Activated gamma-delta T cell treated with anti-CD3 and anti-CD28 coated beads, Interleukin-2, amount 50 U/mL, for 16 hours (primary cell): ENCODE data around the gene FGFBP2.

ENCODE experiments used
- DNase-seq: peaks from one replicate; pipeline ENCODE4 v3.0.0-alpha.2; 2020; ENCODE audit warnings: low read depth

The FGFBP2 gene

GRCh38 chr4:15963001-15963451, at the start of gene FGFBP2:
Gene FGFBP2 (minus strand): TSS chr4:15963175. CDS start chr4:15963129, 46 bp downstream.
- peak; percentile 43 for DNase-seq

DNA sequence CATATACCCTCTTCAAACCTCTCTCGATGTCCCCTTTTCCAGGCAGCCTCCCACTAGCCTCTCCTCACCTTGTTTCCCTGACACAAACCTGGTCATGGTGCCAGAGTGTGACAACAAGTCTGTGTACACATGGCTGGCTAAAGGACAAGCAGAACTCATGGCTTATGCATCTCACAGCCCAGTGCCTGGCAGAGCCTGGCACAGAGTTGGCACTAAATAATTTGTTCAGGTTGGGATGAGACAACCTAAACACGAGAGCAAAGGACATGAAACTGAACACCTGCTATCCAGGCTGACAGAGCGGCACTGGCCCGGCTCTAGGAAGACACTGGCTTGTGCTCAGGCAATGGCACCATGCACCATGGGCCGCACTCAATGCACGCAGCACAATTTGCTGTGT, 48.2 kb upstream of the FGFBP2 start:
- DNase-seq: no peak

- no peak for DNase-seq
These were observed 46.2 kb upstream of the FGFBP2 start for GRCh38 chr4:16009153-16009552.

DNA sequence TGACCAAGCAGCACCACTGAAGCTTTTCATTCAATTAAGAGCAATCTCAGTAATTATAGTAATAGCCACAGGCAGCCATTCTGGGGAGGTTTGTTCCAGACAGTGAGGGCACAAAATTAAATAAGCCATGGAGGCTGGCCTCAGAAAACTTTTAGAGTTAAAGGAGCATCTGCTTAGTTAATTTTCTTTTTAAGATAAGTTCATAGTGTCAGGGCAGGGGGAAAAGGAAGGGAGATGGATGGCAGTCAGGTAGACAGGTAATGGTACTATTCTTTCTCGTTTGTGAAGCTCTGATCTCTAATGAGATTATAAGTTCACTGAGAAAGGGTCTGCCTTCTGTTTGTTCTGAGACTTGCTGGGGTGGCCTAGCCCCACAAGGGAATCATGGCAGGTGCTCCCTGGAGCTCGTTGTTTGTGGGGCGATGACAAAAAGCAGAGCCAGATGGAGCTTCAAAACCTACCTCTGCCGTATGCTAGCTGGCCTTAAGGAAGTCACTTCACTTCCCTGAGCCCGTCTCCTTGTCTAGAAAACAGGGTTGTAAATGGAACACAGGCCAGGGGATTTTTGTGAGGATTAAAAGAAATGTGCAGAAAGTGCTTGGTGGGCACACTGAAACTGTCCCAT, 44.6 kb upstream of the FGFBP2 start:
- no peak for DNase-seq

- no peak for DNase-seq
These were observed 43.9 kb upstream of the FGFBP2 start for GRCh38 chr4:16006771-16007446.

DNA sequence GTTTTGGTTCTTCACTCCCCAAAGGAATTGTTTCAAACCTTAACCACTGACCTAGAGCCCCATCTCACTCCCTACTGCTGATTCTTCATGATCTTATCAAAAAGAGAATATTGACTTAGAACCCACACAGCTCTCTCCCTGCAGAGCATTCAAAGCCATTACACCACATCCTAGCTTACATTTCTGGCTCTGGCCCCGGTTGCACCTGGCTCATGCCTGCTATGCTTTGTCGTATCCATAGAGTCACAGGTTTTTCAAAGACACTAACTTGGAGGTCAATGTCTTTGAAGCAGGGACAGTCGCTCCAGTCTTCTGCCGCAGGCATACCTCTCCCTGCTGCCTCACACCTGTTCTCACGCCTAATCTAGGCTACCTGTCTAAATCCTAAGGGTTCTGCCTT, 42.7 kb upstream of the FGFBP2 start:
- DNase-seq: no peak

DNA sequence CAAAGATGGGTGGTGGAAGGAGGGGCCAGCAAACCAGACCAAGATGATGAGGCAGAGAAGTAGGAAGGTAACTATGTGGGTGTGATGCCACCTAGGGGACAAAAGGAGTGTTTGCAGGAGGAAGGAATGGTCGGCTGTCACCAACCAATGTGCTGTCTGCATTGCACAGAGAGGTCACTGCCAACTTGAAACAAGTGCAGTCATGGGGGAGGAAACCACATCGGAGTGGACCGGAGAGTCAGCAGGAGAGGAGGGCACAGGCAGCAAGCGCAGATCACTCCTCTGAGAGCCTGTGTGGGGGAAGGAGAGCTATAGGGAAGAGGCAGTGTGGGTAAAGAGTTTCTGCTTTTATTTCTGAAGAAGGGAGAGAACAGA, 38.5 kb upstream of the FGFBP2 start:
- peak; percentile 29 for DNase-seq

DNA sequence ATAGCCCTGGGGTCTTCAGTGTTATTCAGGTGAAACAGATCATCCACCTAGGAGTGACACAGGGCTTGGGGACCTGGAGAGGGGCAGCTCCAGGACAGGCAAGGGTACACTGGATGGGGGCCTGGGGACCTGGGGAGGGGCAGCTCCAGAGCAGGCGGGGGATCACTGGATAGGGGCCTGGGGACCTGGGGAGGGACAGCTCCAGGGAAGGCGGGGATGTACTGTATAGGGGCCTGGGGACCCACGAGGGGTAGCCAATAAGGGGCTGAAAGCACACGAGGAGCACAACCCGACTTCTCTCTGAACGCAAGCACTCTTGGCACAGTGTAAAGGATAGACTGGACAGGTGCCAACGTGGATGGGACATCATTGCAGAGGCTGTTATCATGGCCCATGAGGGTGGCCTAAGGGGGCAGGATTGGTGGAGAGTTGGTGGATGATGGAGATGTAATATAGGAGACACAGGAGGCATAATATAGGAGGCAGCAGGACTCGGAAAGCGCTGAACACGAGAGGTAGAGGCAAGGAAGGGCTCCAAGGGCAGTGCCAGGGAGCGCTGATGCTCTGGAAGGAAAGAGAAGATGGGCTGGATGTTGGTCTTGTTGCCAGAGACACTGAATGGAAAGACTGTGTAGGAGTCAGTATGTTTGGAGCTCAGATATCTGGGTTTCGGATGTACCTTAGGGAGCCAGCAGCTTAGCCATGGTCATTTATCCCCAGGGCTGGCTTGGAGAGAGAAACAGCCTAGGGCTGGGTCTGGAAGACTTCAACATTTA, 37.9 kb upstream of the FGFBP2 start:
- DNase-seq: no peak

DNA sequence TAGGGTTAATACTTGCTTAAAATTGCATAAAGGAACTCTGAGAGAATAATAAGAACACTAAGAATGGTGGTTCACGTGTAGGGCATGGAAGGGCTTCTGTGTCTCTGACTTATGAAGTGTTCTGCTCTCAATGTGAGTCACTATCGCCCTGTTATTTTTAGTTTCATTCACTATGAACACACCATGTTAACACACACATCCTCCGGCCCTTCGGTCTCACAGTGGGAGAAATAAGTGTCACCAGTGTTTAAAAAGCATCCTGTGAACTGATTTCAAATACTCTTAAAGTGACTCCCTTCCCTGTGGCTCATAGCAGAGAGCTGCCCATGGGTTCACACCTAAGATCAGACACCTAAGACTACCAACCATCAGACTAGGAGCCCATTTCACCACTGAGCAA, 33.8 kb upstream of the FGFBP2 start:
- no peak for DNase-seq

GRCh38 chr4:15995826-15996225, 32.9 kb upstream of the FGFBP2 start:
- no peak for DNase-seq

DNA sequence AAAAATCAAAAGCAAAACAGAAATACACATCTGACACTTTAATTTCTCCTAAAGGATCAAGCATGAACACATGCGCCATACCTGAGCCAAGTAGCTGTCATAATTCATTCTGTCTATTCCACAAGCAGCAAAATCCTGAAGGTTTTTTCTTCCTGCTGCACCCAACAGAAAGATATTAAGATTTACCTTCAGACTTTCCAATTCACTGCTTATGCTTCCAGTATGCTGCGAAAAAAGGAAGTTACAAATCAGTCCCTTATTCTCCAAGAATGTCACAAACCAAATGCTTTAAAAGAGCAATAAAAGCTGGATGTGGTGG, 29.2 kb upstream of the FGFBP2 start:
- DNase-seq: no peak

DNA sequence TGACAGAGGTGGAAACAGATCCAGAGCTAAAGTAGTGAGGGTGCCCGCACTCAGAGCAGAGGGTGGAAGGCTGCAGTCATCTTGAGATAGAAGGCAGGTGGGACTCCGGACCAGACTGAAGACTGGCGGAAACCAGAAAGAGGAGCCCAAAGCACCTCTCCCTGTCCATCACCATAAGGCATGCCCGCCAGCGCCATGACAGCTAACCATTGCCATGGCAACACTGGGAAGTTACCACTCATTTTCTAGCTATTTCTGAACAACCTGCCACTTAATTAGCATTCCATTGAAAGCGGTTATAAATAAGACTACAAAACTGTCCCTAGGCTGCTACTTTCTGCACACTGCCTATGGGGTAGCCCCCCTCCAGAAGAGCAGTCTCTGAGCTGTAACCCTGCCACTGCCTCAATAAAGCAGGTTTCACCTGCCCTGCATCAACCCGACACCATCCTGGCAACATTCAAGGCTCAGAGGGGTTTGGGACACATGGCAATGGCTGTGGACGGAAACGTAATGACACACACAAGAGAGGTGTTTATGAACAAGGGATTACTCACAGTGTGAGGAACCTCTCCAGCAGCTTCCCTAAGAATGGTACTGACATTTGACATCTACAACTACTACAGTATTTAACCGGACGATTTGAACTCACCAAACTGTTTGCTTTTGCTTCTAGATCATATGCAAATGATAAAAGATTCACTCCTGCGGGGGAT, 27.8 kb upstream of the FGFBP2 start:
- no peak for DNase-seq

GRCh38 chr4:15989424-15989823, 26.4 kb upstream of the FGFBP2 start:
- no peak for DNase-seq

DNA sequence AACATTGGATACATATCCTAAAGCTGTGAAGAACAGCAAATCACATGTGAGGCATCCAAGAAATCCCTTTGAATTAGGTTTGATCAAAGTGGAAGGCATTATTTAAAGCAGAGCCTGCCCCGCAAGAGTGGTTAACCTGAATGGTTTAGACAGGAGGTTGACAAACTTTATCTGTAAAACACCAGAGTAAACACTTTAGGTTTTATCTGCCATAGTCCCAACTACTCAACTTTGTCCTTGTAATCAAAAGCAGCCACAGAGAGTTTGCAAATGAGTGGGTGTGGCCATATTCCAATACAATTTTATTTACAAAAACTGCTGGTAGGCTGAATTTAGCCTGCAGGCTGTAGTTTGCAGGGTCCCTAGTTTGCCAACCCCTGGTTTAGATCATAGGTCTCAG, 25.2 kb upstream of the FGFBP2 start:
- DNase-seq: no peak

DNA sequence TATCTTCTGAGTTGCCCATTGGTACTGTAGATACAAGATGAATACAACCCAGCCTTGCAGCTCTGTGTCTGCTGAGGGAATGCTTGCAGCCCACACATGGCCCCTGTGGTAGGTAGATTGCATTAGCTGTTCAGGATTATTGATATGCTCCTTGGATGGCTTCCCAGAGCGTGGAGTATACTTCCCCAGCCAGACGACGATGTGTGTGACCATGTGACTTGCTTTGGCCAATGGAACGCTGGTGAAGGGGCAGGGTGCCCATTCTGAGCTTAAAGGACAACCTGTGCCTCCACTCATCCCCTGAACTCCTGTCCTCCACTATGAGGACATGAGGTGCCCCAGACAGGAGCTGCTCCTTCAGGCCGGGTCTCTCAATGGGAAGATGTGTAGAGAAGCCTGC, 23.9 kb upstream of the FGFBP2 start:
- no peak for DNase-seq

DNA sequence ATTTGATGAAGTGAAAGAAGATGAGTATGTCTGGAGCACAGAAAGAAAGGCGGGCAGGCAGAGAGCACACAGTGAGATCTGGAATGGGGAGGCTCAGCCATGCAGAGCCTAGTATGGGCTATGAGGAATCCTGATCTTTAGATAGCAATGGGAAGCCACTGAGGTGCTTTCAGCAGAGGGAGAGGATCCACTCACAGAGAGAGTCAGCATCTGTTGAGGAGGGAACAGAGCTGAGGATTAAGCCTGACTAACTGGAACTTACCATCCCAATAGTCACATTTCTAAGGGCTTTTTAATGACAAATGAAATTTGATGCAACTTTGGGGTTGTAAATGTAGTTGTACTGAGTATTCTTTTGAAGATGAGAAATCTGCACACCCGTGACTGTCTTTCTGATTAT, 20.6 kb upstream of the FGFBP2 start:
- no peak for DNase-seq

DNA sequence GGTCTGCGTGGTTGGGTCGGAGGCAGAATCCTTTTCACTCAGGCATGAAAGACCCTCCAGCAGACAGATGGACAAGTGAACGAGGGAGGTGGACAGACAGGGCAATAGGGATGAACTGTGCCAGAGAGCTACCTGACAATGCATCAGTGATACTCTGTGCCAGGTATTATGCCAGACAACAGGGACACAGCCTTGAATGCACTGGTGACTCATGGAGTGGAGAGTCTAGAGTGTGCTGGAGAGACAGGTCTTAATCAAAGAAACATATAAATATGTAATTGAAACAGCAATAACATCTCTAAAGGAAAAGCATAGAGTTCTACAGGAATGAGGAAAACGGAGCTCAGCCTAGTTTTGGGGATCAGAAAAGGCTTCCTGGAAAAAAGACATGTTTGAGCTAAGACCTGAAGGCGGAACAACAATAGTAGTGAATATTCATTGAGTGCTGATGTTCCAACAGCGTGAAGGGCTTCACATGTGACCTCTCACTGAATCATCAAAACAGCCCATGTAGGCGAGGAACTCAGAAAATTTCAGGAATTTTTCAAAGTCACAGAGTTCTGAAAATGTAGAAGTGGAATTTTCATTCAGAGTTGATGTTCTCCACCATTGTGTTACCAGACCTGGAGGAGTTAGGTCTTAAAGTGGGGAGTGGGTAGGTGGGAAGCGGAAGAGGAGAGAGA, 20.0 kb upstream of the FGFBP2 start:
- no peak for DNase-seq

DNA sequence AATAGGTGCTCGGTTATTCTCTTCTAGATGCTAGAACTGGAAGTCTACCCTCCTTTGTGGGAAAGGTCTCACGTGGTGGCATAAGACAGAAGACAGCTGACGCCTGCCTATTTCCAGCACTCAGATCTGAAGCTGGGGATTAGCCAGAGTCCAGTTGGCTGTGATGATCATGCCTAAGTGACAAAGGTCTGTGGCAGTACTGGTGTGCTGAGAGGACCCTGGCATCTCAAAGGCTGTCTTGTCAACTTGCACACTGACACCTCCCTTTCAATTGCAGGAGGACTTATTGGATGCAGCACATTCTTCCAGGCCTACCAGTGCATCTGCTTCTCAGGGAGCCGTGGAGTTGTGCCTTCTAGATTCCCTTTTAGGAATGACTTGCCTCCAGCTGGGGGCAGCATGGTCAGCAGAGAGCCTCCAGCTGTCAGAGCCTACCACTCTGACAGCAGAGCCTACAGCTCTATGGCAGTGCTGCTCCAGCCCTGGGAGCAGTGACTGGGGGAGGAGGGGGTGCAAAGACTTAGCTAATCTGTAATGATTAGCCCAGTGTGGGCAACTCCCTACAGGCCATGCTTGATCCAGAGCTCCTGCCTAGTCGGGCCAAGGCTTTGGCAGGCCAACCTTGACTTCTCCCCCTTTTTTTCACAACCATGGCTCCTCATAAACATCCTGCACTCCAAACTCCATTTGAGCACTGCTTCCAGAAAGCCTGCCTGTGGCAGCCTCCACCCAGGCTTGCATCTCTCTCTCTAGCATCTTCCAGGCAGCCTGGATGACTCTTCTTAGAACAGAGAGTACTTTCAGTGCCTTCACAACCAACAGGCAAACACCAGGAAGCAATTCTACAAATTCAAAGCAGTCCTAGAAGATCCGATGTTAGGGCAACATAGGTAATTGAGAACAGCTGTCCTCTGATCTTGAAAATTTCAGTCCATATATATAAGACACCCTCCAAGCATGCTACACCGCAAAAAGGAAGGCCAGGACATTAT, 13.8 kb upstream of the FGFBP2 start:
- no peak for DNase-seq

DNA sequence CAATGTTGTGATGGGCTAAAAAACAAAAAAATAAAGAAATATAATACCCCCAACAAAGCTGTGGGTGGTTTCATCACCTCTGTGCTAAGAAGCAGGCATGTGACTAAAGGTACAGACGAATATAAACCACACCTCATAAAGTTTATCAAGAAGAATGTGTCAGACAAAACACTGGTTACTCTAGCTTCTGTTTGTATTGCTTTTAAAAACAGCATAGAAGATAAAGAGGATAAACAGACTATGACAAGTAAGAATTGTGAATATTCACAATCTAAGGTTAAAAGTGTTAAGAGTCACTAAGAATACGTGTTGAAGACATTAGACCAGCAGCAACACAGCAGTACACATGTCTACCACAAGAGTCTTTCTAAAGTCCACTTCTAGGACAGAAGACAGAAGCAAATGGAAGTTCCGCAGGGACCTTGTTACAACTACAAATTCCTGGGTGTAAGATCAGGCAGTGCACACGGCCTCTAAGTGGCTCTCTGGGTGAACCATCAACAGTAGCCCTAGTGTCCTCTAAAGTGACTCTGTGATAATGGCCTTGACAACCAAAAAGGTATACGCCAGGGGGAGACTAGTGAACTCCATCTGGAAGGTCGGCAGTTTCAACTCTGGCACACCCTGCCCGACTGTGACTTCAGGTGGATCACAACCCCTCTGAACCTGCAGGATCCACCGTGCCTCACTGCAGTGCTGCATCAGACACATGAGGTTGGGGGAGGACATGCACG, 8.3 kb upstream of the FGFBP2 start:
- DNase-seq: no peak
